K562 (cell line): ENCODE data around the gene STX2. TPM values are rescaled to one million over a fixed set of nuclear protein-coding genes. Genes with fewer than 3 reads are reported as not detected.

ENCODE experiments used
- ATF7 ChIP-seq: fragments of 450-650 bp; IDR thresholded peaks from 2 replicates; pipeline ENCODE4 v1.7.1; 2014; ENCODE audit warnings: mild to moderate bottlenecking, moderate library complexity
- CBX2 ChIP-seq: fragments of 200-600 bp; sonication (generic); IDR thresholded peaks from one replicate; pipeline ENCODE4 v1.6.1; 2012; ENCODE audit warnings: mild to moderate bottlenecking, low read length, inconsistent platforms; ENCODE audit not compliant: insufficient read depth, poor library complexity, severe bottlenecking
- CEBPB ChIP-seq: fragments of 450-650 bp; IDR thresholded peaks from 2 replicates; pipeline ENCODE4 v1.6.1; 2016; ENCODE audit warnings: missing genetic modification characterization, missing compliant biosample characterization
- GATAD2A ChIP-seq: fragments of 450-650 bp; IDR thresholded peaks from 2 replicates; pipeline ENCODE4 v1.6.1; 2017
- HCFC1 ChIP-seq: IDR thresholded peaks from 2 replicates; pipeline ENCODE4 v1.6.1; 2012; ENCODE audit warnings: low read depth, low read length, improper control_type of control experiment
- MXI1 ChIP-seq: IDR thresholded peaks from 2 replicates; pipeline ENCODE4 v1.6.1; 2011; ENCODE audit warnings: low read depth, mild to moderate bottlenecking, improper control_type of control experiment, low read length
- SMAD3 ChIP-seq: fragments of 450-650 bp; formaldehyde crosslinking; conservative IDR thresholded peaks from 2 replicates; pipeline ENCODE4 v1.4.0; 2020; ENCODE audit warnings: mild to moderate bottlenecking
- TCF3 ChIP-seq: sonication (generic); formaldehyde crosslinking; IDR thresholded peaks from 2 replicates; pipeline ENCODE4 v1.4.0; 2020; ENCODE audit warnings: mild to moderate bottlenecking, missing genetic modification reagents
- TEAD4 ChIP-seq, 2 experiments: sonication (generic) in 1 of 2; formaldehyde crosslinking in 1 of 2; IDR thresholded peaks; 2 replicates each; pipeline versions ENCODE4 v1.6.1 to v1.8.0; 2012 to 2022; ENCODE audit warnings: borderline replicate concordance in 1 of 2, inconsistent platforms in 1 of 2, low read length in 1 of 2, mild to moderate bottlenecking in 1 of 2, missing genetic modification reagents in 1 of 2
- TOE1 ChIP-seq, 2 experiments: fragments of 450-650 bp in 1 of 2; sonication (generic) in 1 of 2; formaldehyde crosslinking in 1 of 2; IDR thresholded peaks; 2 replicates each; pipeline versions ENCODE4 v1.7.1 to v1.8.0; 2016 to 2022; ENCODE audit warnings: borderline replicate concordance in 2 of 2, mild to moderate bottlenecking in 2 of 2, antibody characterized with exemption in 1 of 2, inconsistent platforms in 1 of 2, low read depth in 1 of 2, missing genetic modification reagents in 1 of 2, moderate library complexity in 1 of 2
- XRCC5 ChIP-seq: fragments of 200-400 bp; formaldehyde crosslinking; IDR thresholded peaks from 2 replicates; pipeline ENCODE4 v1.6.1; 2017; ENCODE audit warnings: low read depth, mild to moderate bottlenecking, low read length
- ZNF780A ChIP-seq: fragments of 250-450 bp; sonication (Bioruptor Pico); IDR thresholded peaks from 2 replicates; pipeline ENCODE4 v1.5.0; 2021; ENCODE audit warnings: mild to moderate bottlenecking
- polyA plus RNA-seq, 8 experiments: library from polyadenylated mRNA; depleted of rRNA in 4 of 8; stranded (reverse) in 5 of 8; unstranded in 3 of 8; fragments of >200 nt; fragmentation: Nextera tagmentation in 2 of 8; fragmentation: Illumina TruSeq in 1 of 8; extraction: Ambion mirVana in 2 of 8; extraction: Trizol in 1 of 8; gene quantifications; 2 replicates each; pipeline versions ENCODE4 v1.2.1 to v1.2.3, GENCODE V29; 2011 to 2014; ENCODE audit warnings: inconsistent platforms in 1 of 8, missing spikeins in 1 of 8
- total RNA-seq, 7 experiments: library from RNA; depleted of rRNA in 6 of 7; stranded (reverse); fragments of >200 nt in 6 of 7; fragmentation: Illumina TruSeq in 2 of 7; extraction: Trizol in 2 of 7; gene quantifications; 2 replicates each; pipeline versions ENCODE4 v1.2.1 to v1.2.3, GENCODE V29; 2011 to 2021; ENCODE audit warnings: low replicate concordance in 1 of 7
- TF ChIP-seq, protein P1 (sequence below): fragments of 450-650 bp; IDR thresholded peaks from 2 replicates; pipeline ENCODE4 v1.6.1; 2016; ENCODE audit warnings: mild to moderate bottlenecking
- TF ChIP-seq, protein P2 (sequence below): sonication (generic); formaldehyde crosslinking; IDR thresholded peaks from 2 replicates; pipeline ENCODE4 v1.8.0; 2023; ENCODE audit warnings: mild to moderate bottlenecking, missing genetic modification reagents
- TF ChIP-seq, protein P3 (sequence below): fragments of 150-350 bp; IDR thresholded peaks from 2 replicates; pipeline ENCODE4 v1.6.1; 2014; ENCODE audit warnings: low read depth, mild to moderate bottlenecking, low read length, borderline replicate concordance
- TF ChIP-seq, protein P4 (sequence below): fragments of 250-450 bp; sonication (Bioruptor Pico); IDR thresholded peaks from 2 replicates; pipeline ENCODE4 v1.4.0; 2020; ENCODE audit warnings: borderline replicate concordance

Gene STX2
- total and polyA plus RNA-seq, 9 of the 15 experiments (the other 6 are each of a cell fraction or from before 2014, with no cell fraction given), result 22.2 to 54.6 (median 30.8) TPM

DNA sequence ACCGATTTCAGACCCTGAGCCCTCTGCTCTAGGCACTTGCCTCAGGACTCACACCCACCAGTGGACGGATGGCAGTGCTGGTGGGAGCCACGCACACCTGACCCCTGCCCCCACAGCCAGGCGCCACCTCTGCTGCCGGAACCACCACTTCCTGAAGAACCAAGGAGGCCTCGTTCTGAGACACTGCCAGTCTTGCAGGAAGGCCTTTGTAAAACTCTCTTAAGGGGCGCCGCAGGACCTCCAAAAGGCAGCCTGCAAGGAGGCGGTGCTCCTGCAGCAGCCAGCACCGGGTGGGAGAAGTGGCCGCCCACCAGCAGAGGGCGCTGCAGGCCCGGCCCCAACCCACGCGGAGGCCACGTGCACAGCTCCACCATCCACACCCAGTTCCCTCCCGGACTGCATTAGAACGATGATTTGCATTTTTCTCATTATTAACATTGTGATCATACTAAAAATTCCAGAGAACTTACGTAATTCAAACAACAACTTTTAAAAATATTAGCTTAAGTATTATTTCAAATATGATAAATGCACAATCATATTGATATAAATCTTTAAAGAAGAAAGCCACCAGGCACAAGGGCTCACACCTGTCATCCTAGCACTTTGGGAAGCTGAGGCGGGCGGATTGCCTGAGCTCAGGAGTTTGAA lies 12.8 kb downstream of the STX2 start (continued):
- TF ChIP-seq HCFC1, result peak; percentile 56
- peak; percentile 42; the same call in 1 of the 2 replicates for TF ChIP-seq ATF7
- TF ChIP-seq, protein P1, sequence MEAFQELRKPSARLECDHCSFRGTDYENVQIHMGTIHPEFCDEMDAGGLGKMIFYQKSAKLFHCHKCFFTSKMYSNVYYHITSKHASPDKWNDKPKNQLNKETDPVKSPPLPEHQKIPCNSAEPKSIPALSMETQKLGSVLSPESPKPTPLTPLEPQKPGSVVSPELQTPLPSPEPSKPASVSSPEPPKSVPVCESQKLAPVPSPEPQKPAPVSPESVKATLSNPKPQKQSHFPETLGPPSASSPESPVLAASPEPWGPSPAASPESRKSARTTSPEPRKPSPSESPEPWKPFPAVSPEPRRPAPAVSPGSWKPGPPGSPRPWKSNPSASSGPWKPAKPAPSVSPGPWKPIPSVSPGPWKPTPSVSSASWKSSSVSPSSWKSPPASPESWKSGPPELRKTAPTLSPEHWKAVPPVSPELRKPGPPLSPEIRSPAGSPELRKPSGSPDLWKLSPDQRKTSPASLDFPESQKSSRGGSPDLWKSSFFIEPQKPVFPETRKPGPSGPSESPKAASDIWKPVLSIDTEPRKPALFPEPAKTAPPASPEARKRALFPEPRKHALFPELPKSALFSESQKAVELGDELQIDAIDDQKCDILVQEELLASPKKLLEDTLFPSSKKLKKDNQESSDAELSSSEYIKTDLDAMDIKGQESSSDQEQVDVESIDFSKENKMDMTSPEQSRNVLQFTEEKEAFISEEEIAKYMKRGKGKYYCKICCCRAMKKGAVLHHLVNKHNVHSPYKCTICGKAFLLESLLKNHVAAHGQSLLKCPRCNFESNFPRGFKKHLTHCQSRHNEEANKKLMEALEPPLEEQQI, result peak; percentile 94
- no peak for TF ChIP-seq CBX2
- TF ChIP-seq ZNF780A (CRISPR knock-in tag), result no peak
- peak; percentile 67; the same call in 1 of the 2 replicates for TF ChIP-seq XRCC5
- TF ChIP-seq, protein P2, sequence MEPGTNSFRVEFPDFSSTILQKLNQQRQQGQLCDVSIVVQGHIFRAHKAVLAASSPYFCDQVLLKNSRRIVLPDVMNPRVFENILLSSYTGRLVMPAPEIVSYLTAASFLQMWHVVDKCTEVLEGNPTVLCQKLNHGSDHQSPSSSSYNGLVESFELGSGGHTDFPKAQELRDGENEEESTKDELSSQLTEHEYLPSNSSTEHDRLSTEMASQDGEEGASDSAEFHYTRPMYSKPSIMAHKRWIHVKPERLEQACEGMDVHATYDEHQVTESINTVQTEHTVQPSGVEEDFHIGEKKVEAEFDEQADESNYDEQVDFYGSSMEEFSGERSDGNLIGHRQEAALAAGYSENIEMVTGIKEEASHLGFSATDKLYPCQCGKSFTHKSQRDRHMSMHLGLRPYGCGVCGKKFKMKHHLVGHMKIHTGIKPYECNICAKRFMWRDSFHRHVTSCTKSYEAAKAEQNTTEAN (CRISPR knock-in tag), result 0 out of 2 replicates have a peak, but pooled peaks have one; percentile 16
- TF ChIP-seq, protein P3, sequence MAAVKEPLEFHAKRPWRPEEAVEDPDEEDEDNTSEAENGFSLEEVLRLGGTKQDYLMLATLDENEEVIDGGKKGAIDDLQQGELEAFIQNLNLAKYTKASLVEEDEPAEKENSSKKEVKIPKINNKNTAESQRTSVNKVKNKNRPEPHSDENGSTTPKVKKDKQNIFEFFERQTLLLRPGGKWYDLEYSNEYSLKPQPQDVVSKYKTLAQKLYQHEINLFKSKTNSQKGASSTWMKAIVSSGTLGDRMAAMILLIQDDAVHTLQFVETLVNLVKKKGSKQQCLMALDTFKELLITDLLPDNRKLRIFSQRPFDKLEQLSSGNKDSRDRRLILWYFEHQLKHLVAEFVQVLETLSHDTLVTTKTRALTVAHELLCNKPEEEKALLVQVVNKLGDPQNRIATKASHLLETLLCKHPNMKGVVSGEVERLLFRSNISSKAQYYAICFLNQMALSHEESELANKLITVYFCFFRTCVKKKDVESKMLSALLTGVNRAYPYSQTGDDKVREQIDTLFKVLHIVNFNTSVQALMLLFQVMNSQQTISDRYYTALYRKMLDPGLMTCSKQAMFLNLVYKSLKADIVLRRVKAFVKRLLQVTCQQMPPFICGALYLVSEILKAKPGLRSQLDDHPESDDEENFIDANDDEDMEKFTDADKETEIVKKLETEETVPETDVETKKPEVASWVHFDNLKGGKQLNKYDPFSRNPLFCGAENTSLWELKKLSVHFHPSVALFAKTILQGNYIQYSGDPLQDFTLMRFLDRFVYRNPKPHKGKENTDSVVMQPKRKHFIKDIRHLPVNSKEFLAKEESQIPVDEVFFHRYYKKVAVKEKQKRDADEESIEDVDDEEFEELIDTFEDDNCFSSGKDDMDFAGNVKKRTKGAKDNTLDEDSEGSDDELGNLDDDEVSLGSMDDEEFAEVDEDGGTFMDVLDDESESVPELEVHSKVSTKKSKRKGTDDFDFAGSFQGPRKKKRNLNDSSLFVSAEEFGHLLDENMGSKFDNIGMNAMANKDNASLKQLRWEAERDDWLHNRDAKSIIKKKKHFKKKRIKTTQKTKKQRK, result 0 out of 2 replicates have a peak, but pooled peaks have one; percentile 34
- peak; percentile 42 for TF ChIP-seq CEBPB (tag)
- TF ChIP-seq SMAD3 (CRISPR knock-in tag), result no peak
- TF ChIP-seq TCF3 (CRISPR knock-in tag), result no peak
- TF ChIP-seq TOE1 (IDR thresholded peaks at IDR 0.05; ENCODE audit: borderline replicate concordance), result no peak
- TF ChIP-seq TOE1 (CRISPR knock-in tag; IDR thresholded peaks at IDR 0.05; ENCODE audit: borderline replicate concordance, low read depth), result peak; percentile 85; the same call in 1 of the 2 replicates
- peak; percentile 86 for TF ChIP-seq MXI1
- no peak for TF ChIP-seq GATAD2A
- TF ChIP-seq, protein P4, sequence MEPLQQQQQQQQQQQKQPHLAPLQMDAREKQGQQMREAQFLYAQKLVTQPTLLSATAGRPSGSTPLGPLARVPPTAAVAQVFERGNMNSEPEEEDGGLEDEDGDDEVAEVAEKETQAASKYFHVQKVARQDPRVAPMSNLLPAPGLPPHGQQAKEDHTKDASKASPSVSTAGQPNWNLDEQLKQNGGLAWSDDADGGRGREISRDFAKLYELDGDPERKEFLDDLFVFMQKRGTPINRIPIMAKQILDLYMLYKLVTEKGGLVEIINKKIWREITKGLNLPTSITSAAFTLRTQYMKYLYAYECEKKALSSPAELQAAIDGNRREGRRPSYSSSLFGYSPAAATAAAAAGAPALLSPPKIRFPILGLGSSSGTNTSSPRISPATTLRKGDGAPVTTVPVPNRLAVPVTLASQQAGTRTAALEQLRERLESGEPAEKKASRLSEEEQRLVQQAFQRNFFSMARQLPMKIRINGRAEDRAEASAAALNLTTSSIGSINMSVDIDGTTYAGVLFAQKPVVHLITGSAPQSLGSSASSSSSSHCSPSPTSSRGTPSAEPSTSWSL, result no peak
- TF ChIP-seq TEAD4 (IDR thresholded peaks at IDR 0.05; ENCODE audit: low read length), result peak; percentile 66
- no peak for TF ChIP-seq TEAD4 (CRISPR knock-in tag; IDR thresholded peaks at IDR 0.05; ENCODE audit: borderline replicate concordance)
